RWPE1 (cell line): ENCODE data around the gene DPF3.

Experiments
- CTCF ChIA-PET: fragments of 350-600 bp; sonication (Branson Sonifier 250); formaldehyde crosslinking; extraction: SDS; loops from one replicate; lab custom pipeline; 2021; lab: Yijun Ruan, JAX
- POLR2A ChIA-PET: fragments of 400-600 bp; formaldehyde crosslinking; extraction: SDS; loops from one replicate; lab custom pipeline; 2020; ENCODE audit warnings: antibody characterized with exemption; ENCODE audit not compliant: low non-redundant PET; lab: Yijun Ruan, JAX
- DNase-seq: peaks from one replicate; pipeline ENCODE4 v3.0.0; 2012; ENCODE audit warnings: low spot score
- H3K27ac ChIP-seq: fragments of 450-650 bp; 2 replicates; pipeline ENCODE4 v1.5.1; 2017
- TF ChIP-seq, protein P1 (sequence below): fragments of 450-650 bp; conservative IDR thresholded peaks from 2 replicates; pipeline ENCODE4 v1.5.1; 2017; ENCODE audit warnings: low read depth, mild to moderate bottlenecking

DPF3 gene

DNA sequence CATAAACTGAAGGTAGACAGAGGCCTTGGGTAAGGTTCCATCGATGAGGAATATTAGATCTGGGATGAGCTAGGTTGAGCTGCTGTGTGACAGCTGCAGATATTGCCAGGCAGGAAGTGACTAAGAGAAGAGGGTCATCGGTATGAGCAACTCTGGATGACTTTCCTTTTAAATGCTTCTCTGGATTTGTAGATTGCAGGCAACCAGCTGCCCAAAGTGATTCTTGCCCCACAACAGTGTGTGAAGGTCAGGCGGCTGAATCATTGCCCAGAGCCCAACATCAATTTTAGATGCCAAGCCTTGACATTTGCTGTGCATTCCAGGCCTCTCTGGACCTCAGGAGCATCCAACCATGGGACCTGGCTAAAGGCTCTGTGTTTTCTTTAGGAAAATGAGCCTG is 255.9 kb downstream of the DPF3 start:
- POLR2A ChIA-PET, result no interaction called here
- H3K27ac ChIP-seq, result no peak overlapping the region
- peak; percentile 64 for DNase-seq
- TF ChIP-seq, protein P1, sequence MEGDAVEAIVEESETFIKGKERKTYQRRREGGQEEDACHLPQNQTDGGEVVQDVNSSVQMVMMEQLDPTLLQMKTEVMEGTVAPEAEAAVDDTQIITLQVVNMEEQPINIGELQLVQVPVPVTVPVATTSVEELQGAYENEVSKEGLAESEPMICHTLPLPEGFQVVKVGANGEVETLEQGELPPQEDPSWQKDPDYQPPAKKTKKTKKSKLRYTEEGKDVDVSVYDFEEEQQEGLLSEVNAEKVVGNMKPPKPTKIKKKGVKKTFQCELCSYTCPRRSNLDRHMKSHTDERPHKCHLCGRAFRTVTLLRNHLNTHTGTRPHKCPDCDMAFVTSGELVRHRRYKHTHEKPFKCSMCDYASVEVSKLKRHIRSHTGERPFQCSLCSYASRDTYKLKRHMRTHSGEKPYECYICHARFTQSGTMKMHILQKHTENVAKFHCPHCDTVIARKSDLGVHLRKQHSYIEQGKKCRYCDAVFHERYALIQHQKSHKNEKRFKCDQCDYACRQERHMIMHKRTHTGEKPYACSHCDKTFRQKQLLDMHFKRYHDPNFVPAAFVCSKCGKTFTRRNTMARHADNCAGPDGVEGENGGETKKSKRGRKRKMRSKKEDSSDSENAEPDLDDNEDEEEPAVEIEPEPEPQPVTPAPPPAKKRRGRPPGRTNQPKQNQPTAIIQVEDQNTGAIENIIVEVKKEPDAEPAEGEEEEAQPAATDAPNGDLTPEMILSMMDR, result no peak
- CTCF ChIA-PET, result no interaction called here

DNA sequence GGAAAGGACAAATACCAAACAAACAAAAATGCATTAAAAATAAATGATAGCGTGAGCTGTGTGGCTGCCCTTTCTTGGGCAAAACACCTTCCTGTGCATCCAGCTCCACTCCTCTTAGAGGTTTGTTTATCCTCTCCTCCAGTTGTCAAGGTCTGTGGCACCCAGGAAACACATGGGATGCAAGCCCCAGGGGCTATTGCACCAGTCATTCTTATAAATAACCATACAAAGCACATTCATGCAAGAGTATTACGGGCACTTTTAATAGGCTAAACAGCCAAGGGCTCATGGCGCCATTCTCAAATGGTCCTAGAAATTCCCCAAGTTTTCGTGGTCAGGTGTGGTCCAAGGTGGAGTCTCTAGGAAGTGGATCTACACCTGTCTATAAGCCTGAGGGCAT is 257.0 kb downstream of the DPF3 start:
- CTCF ChIA-PET, result no interaction called here
- no peak overlapping the region for H3K27ac ChIP-seq
- DNase-seq, result no peak
- POLR2A ChIA-PET, result no interaction called here
- TF ChIP-seq, protein P1, result no peak

DNA sequence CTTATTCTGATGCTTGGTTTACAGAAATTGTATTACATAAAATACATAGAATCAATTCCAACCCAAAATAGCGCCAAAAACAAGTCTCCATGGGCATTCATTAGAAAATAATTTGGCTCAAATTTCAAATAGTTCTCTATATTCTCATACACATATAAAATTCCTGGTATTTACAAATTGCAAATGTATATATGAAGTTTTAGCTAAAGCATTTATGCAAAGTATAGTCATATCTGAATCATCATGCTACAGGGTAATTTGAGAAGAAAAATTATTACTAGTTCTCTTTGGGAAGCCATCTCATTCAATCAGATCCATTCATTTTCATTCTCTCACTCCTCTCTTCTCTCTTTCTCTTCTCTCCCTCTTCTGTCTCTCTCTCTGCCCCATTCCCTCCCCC is 257.8 kb downstream of the DPF3 start:
- no peak for DNase-seq
- TF ChIP-seq, protein P1, result no peak
- POLR2A ChIA-PET, result no interaction called here
- CTCF ChIA-PET, result no interaction called here
- no peak overlapping the region for H3K27ac ChIP-seq

DNA sequence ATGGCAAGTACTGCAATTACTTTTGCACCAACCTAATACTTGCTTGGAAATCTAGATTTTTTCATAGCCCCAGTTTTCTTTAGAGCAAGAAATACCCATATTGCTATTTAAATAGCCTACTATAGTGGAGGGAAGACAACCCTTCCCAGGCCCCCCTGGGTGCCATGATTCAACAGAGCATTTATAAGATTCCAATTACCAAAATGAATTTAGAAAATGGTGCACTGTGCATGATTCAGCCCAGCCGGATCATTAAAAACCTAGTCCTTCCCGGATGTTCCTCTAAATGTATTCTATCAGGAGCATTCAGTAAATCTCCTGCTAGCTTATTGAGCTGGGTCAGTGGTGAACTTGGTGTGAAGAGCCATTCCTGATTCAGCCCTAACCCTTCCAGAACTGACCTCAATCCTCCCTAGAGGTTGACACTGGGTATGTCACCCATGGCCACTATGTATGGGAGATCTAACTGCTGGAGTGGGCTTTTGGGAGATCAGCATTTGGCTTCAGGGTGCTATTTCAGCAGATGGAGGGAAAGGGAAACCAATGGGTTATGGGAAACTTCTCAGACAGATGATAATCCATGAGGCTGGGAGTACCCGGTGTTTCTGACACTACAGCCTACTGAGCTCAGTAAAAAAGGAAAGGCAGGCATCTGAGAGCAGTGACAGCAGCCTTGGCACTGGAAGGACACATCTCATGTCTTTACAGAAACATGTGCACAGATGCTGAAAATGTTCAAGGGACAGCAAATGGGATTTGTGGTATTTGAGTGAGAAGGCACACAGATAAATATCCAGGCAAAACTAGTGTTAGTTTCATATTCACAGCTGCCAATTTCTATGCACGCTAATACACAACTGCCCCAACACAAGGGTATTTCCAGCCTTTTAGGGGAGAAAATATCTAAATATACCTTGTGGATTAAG is 258.9 kb downstream of the DPF3 start:
- ChIA-PET POLR2A (interaction anchor here (0.5 kb wide), 1 partner anchor 83 kb away, joined by 3 read pairs; no protein-coding TSS in a partner anchor), CTCF (no interaction called here)
- TF ChIP-seq, protein P1, result no peak
- H3K27ac ChIP-seq, result no peak overlapping the region
- no peak for DNase-seq

DNA sequence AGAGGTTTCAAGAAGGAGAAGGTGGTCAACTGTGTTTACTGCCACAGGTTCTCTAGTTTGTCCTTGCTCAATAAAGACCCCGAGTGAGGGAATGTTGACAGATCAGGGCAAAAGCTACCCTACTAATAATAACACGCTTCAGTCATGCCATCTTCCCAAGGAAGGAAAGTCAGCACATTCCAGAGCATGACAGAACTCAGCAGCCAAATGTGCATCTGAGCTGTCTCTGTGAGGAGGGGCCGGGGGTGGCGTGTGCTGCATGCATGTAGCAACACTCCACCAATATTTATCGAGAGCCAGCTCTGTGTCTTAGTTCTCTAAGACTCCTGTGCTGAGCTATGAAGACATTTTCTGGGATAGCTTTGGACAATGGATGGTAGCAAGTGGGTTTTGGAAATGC is 260.4 kb downstream of the DPF3 start:
- DNase-seq, result no peak
- TF ChIP-seq, protein P1, result no peak
- ChIA-PET POLR2A (no interaction called here), CTCF (no interaction called here)
- H3K27ac ChIP-seq, result no peak overlapping the region

DNA sequence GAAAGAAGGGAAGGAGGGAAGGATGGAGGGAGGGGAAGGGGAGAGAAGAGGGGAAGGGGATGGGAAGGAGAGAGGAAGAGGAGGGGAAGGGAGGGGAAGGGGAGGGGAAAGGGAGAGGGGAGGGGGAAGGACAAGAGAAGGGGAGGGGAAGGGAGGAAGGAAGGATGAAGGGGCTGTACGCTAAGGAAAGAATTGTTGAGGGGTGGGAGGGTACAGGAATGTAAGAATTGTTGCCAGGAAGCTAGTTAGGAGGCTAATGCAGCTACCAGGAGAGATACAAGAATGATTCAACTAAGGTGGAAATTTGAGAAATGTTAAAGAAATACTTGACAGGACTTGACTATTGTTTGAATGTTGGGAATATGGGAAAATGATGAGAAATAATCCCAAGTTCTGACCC is 261.2 kb downstream of the DPF3 start:
- H3K27ac ChIP-seq, result no peak overlapping the region
- POLR2A ChIA-PET, result no interaction called here
- no peak for DNase-seq
- CTCF ChIA-PET, result no interaction called here
- TF ChIP-seq, protein P1, result no peak
